Fibroblast of the aortic adventitia (primary cell): ENCODE measurements around the gene LPCAT4. TPM values are rescaled to one million over a fixed set of nuclear protein-coding genes. Genes with fewer than 3 reads are reported as not detected.

Experiments used
- DNase-seq: peaks from one replicate; pipeline ENCODE4 v3.0.0-alpha.2; 2010; ENCODE audit warnings: low read depth
- H3K4me3 ChIP-seq: 2 replicates; pipeline ENCODE4 v1.5.1; 2011; ENCODE audit warnings: low read depth, mild to moderate bottlenecking, control low read depth, low read length, moderate library complexity
- total RNA-seq: library from RNA; depleted of rRNA; stranded (reverse); fragments of >200 nt; gene quantifications from 2 replicates; pipeline ENCODE4 v1.2.3, GENCODE V29; 2012; ENCODE audit warnings: low replicate concordance
- TF ChIP-seq, protein P1 (sequence below): IDR thresholded peaks from 2 replicates; pipeline ENCODE4 v1.5.1; 2011; ENCODE audit warnings: mild to moderate bottlenecking, low read length, control low read depth, inconsistent platforms; ENCODE audit not compliant: insufficient read depth

Gene LPCAT4
- total RNA-seq, 1 donor: 19.3 TPM

DNA sequence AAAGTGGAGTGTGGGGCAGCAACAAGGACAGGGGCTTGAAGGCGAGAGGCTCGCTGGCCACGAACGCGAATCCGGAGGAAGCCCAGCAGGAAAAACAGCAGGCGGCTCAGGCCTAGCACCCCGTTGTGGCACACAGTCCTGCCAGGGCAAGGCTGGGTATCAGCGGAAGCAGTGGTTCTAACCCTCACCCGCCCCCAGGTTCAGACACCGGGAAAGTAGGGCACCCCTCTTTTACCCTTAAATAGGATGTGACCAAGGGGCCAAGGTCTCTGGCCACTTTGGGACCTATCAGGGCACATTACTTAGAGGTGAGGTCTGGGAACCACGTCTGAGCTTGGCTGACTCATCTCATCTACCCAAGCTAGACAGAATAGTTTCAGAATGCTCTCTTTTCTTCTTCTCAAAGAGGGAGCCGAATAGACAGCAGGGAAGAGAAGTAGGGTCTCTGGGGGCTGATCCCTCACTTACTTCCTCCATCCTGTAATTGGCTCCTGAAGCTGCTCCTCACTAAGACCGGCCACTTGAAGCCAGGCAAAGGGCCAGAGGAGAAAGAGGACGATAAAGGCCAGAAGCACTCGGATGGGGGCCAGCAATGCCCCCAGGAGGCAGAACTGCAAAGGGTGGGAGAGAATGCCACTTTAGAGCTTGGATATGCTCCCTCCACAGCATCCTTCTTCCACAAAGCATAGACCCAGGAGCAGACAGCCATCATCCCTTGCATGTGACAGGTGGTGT is 1.7 kb downstream of the LPCAT4 start:
- TF ChIP-seq, protein P1, sequence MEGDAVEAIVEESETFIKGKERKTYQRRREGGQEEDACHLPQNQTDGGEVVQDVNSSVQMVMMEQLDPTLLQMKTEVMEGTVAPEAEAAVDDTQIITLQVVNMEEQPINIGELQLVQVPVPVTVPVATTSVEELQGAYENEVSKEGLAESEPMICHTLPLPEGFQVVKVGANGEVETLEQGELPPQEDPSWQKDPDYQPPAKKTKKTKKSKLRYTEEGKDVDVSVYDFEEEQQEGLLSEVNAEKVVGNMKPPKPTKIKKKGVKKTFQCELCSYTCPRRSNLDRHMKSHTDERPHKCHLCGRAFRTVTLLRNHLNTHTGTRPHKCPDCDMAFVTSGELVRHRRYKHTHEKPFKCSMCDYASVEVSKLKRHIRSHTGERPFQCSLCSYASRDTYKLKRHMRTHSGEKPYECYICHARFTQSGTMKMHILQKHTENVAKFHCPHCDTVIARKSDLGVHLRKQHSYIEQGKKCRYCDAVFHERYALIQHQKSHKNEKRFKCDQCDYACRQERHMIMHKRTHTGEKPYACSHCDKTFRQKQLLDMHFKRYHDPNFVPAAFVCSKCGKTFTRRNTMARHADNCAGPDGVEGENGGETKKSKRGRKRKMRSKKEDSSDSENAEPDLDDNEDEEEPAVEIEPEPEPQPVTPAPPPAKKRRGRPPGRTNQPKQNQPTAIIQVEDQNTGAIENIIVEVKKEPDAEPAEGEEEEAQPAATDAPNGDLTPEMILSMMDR: no peak
- DNase-seq: peak; percentile 35
- H3K4me3 ChIP-seq: peak overlapping the region; percentile 88

DNA sequence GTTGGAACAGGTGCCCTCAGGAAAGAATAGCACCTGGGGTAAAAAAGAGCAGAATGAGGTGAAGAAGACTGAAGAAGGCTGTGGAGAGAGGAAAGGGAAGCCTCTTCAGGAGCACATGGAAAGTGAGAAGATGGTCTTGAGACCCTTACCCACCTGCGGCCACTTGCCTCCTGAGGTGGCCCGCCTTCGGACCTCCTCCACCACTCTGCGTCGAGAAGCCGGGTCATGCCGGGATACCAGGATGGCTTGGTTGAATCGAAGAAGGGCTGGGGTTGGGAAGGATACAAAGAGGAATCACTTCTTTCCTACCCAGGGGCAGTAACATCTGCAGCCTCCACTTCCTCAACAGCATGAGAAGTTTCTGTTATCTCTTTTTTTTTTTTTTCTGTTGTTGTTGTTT is 3.0 kb downstream of the LPCAT4 start:
- DNase-seq: no peak
- no peak overlapping the region for H3K4me3 ChIP-seq
- TF ChIP-seq, protein P1: no peak

DNA sequence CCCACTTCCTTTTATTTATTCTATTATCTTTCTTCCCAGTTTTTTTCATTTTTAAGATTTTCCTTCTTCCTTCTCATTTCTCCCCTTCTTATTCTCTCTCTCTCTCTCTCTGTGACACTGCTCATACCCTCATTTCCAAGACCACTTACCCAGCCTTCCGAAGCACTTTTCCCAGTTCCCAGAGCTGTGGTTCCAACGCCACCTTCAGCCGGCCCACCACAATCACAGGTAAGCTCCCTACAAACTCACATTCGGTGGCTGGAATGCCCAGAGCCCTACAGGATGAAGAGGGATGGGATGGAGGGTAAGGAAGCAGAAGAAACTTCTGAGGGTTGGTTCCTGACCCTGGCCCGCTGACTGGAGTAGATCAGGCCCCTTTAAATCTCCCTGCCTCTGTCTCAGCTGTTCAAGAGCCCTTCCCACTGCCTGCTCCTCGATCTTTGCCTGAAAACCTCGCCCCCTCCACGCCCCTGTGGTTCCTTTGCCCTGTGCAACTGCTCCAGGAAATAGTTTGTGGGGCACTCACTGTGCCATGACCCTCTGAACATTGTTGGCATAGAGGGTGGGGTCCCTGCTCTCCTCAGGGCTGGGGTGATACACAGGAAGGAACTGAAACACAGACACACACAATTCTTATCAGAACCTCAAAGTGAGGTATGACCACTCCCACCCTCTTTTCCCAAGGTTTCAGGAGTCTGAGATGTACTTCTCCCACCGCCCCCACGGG is 4.8 kb downstream of the LPCAT4 start:
- H3K4me3 ChIP-seq: no peak overlapping the region
- no peak for DNase-seq
- TF ChIP-seq, protein P1: no peak

GRCh38 chr15:34361278-34361677 is 5.7 kb downstream of the LPCAT4 start:
- no peak for DNase-seq
- H3K4me3 ChIP-seq: no peak overlapping the region
- TF ChIP-seq, protein P1: no peak

DNA sequence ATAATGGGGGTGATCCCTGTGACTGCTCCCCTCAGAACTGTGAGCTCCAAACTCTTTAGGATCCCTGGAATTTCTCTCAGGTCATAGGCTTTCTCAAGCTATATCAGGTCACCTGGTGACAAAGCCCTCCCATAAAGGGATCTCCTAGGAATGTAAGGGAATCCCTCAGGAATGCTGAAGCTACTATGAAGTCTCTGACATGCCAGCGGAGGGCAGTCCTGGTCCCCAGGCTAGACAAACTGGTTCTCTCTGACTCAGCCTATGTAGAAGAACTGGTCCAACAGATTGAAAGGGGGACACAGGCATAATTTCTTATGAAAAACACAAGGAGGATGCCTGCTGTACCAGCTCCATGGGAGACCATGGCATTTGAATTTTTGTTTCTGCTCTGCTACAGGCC is 6.7 kb downstream of the LPCAT4 start:
- no peak overlapping the region for H3K4me3 ChIP-seq
- no peak for DNase-seq
- TF ChIP-seq, protein P1: no peak

DNA sequence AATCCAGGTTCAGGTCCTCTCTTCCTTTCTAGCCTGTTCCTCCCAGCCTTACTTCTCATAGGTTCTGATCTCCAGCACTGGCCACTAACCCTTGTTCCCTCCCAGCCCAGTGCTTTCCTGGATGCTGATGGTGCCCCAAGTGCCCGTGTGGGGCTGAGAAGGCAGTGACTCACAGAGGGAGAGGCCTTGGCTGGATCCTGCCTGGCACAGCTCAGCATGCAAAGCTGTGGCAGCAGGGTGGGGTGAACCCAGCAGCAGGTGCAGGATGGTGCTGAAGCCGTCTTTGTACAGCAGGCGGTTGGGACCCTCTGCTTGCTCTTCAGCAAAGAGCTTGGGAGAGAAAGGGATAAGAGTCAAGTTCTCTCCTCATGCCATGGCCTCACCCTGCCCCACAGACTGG is 7.6 kb downstream of the LPCAT4 start:
- DNase-seq: no peak
- no peak overlapping the region for H3K4me3 ChIP-seq
- TF ChIP-seq, protein P1: no peak
